B cell (primary cell): ENCODE measurements around the gene AK4. TPM values are rescaled to one million over a fixed set of nuclear protein-coding genes. Genes with fewer than 3 reads are reported as not detected.

Experiments used
- ATAC-seq: fragments of 200-7000 bp; cut with Tn5 transposase; one replicate; pipeline ENCODE4 v1.10.0; 2021; ENCODE audit warnings: low read depth, mild to moderate bottlenecking, moderate number of reproducible peaks, moderate library complexity
- CTCF ChIA-PET: fragments of 350-600 bp; sonication (Branson Sonifier 250); formaldehyde crosslinking; loops from one replicate; lab custom pipeline; 2021; ENCODE audit warnings: antibody characterized with exemption, inconsistent platforms; lab: Charles Lee
- POLR2A ChIA-PET: fragments of 350-600 bp; sonication (Branson Sonifier 250); formaldehyde crosslinking; loops from one replicate; lab custom pipeline; 2021; ENCODE audit warnings: antibody characterized with exemption; lab: Charles Lee
- DNase-seq: peaks from one replicate; pipeline ENCODE4 v3.0.0; 2013
- H2AFZ ChIP-seq: 2 replicates; pipeline ENCODE4 v1.6.1; 2012; ENCODE audit warnings: mild to moderate bottlenecking, low read depth, low read length; ENCODE audit not compliant: insufficient read depth, poor library complexity, severe bottlenecking
- H3K27ac ChIP-seq, 2 donors: 1 replicate in 1 of 2; 2 replicates in 1 of 2; pipeline ENCODE4 v1.5.1; 2012 to 2013; ENCODE audit warnings: low read length in 2 of 2, mild to moderate bottlenecking in 2 of 2, moderate library complexity in 1 of 2
- H3K27me3 ChIP-seq, 4 experiments: fragments of 200-600 bp in 1 of 4; sonication (generic) in 1 of 4; replicated peaks in 1 of 4; 1 replicate in 2 of 4; 2 replicates in 2 of 4; pipeline versions ENCODE4 v1.6.1 to v1.7.0; 2013 to 2016; ENCODE audit warnings: low read length in 3 of 4, mild to moderate bottlenecking in 2 of 4, mixed read lengths in 1 of 4, moderate library complexity in 1 of 4; ENCODE audit not compliant: insufficient read depth in 4 of 4, control insufficient read depth in 3 of 4; ENCODE audit errors: control extremely low read depth in 1 of 4
- H3K36me3 ChIP-seq, 2 experiments: replicated peaks in 1 of 2; 1 replicate in 1 of 2; 2 replicates in 1 of 2; pipeline versions ENCODE4 v1.6.1 to v1.7.1; 2013; ENCODE audit warnings: low read length in 1 of 2; ENCODE audit not compliant: insufficient read depth in 2 of 2, control insufficient read depth in 1 of 2; ENCODE audit errors: control extremely low read depth in 1 of 2, extremely low read depth in 1 of 2
- H3K4me1 ChIP-seq, 2 donors: fragments of 200-600 bp in 1 of 2; sonication (generic) in 1 of 2; 1 replicate in 1 of 2; 2 replicates in 1 of 2; pipeline versions ENCODE4 v1.5.1 to v1.6.1; 2013 to 2017; ENCODE audit warnings: low read length in 2 of 2; ENCODE audit not compliant: control insufficient read depth in 2 of 2, insufficient read depth in 2 of 2
- H3K4me2 ChIP-seq: replicated peaks from 2 replicates; pipeline ENCODE3; 2012; ENCODE audit warnings: mild to moderate bottlenecking, low read depth, low read length; ENCODE audit not compliant: poor library complexity, severe bottlenecking
- H3K4me3 ChIP-seq, 5 experiments: fragments of 200-600 bp in 1 of 5; sonication (generic) in 1 of 5; 1 replicate in 3 of 5; 2 replicates in 2 of 5; pipeline versions ENCODE4 v1.5.1 to v1.7.0; 2011 to 2016; ENCODE audit warnings: low read length in 4 of 5, mild to moderate bottlenecking in 4 of 5, low read depth in 2 of 5, control low read depth in 1 of 5, moderate library complexity in 1 of 5; ENCODE audit not compliant: insufficient read depth in 1 of 5; ENCODE audit errors: control extremely low read depth in 1 of 5, extremely low read depth in 1 of 5
- H3K79me2 ChIP-seq: fragments of 200-600 bp; sonication (generic); one replicate; pipeline ENCODE4 v1.6.0; 2016; ENCODE audit warnings: low read length; ENCODE audit not compliant: control insufficient read depth, insufficient read depth
- H3K9ac ChIP-seq: fragments of 200-600 bp; sonication (generic); 2 replicates; pipeline ENCODE4 v1.6.1; 2017; ENCODE audit warnings: mild to moderate bottlenecking, low read length, moderate library complexity
- H3K9me3 ChIP-seq, 3 donors: one replicate each; pipeline versions ENCODE4 v1.6.1 to v1.7.1; 2013; ENCODE audit warnings: low read length in 2 of 3; ENCODE audit not compliant: control insufficient read depth in 2 of 3, insufficient read depth in 1 of 3; ENCODE audit errors: control extremely low read depth in 1 of 3
- H4K20me1 ChIP-seq: 2 replicates; pipeline ENCODE4 v1.6.0; 2012; ENCODE audit warnings: mild to moderate bottlenecking, low read length; ENCODE audit not compliant: insufficient read depth, control insufficient read depth, poor library complexity, severe bottlenecking
- H3K27ac Mint-ChIP-seq: one replicate; pipeline ENCODE4 v1.8.0; 2021; ENCODE audit warnings: mixed read lengths
- H3K27me3 Mint-ChIP-seq: one replicate; pipeline ENCODE4 v1.8.0; 2021; ENCODE audit warnings: mixed read lengths
- H3K4me1 Mint-ChIP-seq: one replicate; pipeline ENCODE4 v1.8.0; 2021; ENCODE audit warnings: mixed read lengths
- H3K4me3 Mint-ChIP-seq: one replicate; pipeline ENCODE4 v1.8.0; 2021; ENCODE audit warnings: mixed read lengths
- H3K9me3 Mint-ChIP-seq: one replicate; pipeline ENCODE4 v1.8.0; 2022; ENCODE audit warnings: mixed read lengths; ENCODE audit not compliant: insufficient read depth
- EZH2 ChIP-seq: IDR thresholded peaks from 2 replicates; pipeline ENCODE4 v1.6.1; 2012; ENCODE audit warnings: borderline replicate concordance, low read depth, mild to moderate bottlenecking, moderate library complexity, low read length; ENCODE audit not compliant: insufficient read depth, poor library complexity, severe bottlenecking
- WGBS: methylation state at CpG from one replicate; pipeline ENCODE4 v1.1.5; 2013; ENCODE audit warnings: missing lambda C conversion rate; ENCODE audit not compliant: insufficient coverage; 5-methylcytosine and 5-hydroxymethylcytosine counted together
- intact Hi-C: fragments of 100-400 bp; cut with micrococcal nuclease; formaldehyde crosslinking; loops from one replicate; pipeline ENCODE4 v1.10.0; 2022
- polyA plus RNA-seq: library from polyadenylated mRNA; depleted of rRNA; stranded (reverse); fragments of >200 nt; gene quantifications from 2 replicates; pipeline ENCODE4 v1.2.3, GENCODE V29; 2012
- total RNA-seq, 2 donors: library from RNA; stranded (reverse); fragments of 120-200 nt in 1 of 2; gene quantifications; 1 replicate in 1 of 2; 2 replicates in 1 of 2; pipeline versions ENCODE4 v1.2.3 to v1.2.4, GENCODE V29; 2013 to 2022
- TF ChIP-seq, protein P1 (sequence below): fragments of 200-600 bp; IDR thresholded peaks from one replicate; pipeline ENCODE4 v1.8.0; 2022; ENCODE audit warnings: antibody characterized with exemption, mild to moderate bottlenecking

The AK4 gene
- total and polyA plus RNA-seq, 2 donors (not counting 1 experiment from before 2014, with no cell fraction given): 0.34 TPM; not detected in 1

GRCh38 chr1:65104854-65105534 lies 43.0 kb upstream of the AK4 start:
- no peak overlapping the region for H2AFZ ChIP-seq
- POLR2A ChIA-PET: no interaction called here

DNA sequence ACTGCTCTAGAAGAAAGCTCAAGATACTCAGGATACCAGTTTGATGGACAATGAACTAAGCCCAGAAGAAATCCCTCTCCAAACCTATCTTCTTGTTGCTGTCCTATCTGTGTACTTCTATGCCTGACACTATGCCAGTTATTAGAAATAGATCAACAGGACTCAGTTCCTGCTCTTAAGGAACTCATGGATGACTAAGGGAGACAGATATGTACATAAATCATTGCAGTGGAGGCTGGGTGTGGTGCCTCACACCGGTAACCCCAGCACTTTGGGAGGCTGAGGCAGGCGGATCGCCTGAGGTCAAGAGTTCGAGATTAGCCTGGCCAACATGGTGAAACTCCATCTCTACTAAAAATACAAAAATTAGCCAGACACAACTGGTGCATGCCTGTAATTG lies 42.4 kb upstream of the AK4 start:
- Histone ChIP-seq H2AFZ (no peak overlapping the region), H3K4me3 (no peak overlapping the region), H3K79me2 (no peaks in the 10 kb centered on the region), H3K27ac (no peak overlapping the region), H3K36me3 (no peaks in the 10 kb centered on the region), H3K4me1 (no peaks in the 10 kb centered on the region), H4K20me1 (no peaks in the 10 kb centered on the region), H3K4me2 (no peak overlapping the region), H3K9me3 (peaks cover 0 to 28% (median 0%) of the 10 kb centered on the region in 3 donors), H3K27me3 (peaks cover 0 to 4% (median under 1%) of the 10 kb centered on the region in 4 experiments), H3K9ac (no peak overlapping the region)
- no peak for TF ChIP-seq EZH2
- TF ChIP-seq, protein P1, sequence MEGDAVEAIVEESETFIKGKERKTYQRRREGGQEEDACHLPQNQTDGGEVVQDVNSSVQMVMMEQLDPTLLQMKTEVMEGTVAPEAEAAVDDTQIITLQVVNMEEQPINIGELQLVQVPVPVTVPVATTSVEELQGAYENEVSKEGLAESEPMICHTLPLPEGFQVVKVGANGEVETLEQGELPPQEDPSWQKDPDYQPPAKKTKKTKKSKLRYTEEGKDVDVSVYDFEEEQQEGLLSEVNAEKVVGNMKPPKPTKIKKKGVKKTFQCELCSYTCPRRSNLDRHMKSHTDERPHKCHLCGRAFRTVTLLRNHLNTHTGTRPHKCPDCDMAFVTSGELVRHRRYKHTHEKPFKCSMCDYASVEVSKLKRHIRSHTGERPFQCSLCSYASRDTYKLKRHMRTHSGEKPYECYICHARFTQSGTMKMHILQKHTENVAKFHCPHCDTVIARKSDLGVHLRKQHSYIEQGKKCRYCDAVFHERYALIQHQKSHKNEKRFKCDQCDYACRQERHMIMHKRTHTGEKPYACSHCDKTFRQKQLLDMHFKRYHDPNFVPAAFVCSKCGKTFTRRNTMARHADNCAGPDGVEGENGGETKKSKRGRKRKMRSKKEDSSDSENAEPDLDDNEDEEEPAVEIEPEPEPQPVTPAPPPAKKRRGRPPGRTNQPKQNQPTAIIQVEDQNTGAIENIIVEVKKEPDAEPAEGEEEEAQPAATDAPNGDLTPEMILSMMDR: no peak
- H3K9me3 Mint-ChIP-seq: peaks cover 2% of the 10 kb centered on the region
- H3K4me3 Mint-ChIP-seq: no peak overlapping the region
- peaks cover 20% of the 10 kb centered on the region for H3K27me3 Mint-ChIP-seq
- H3K4me1 Mint-ChIP-seq: no peaks in the 10 kb centered on the region
- ChIA-PET POLR2A (no interaction called here), CTCF (no interaction called here)
- ATAC-seq (no peak), DNase-seq (no peak)
- WGBS: 100% methylated on average over 3 of the region's 4 CpGs
- intact Hi-C loops: no loop called here
- H3K27ac Mint-ChIP-seq: no peak overlapping the region

More at GRCh38 chr1:65104854-65105534, 43.0 kb upstream of the AK4 start:
- no peak overlapping the region for H3K27ac Mint-ChIP-seq
- TF ChIP-seq EZH2: no peak
- TF ChIP-seq, protein P1: no peak
- Histone ChIP-seq H3K9ac (no peak overlapping the region), H3K4me1 (no peaks in the 10 kb centered on the region), H3K27ac (no peak overlapping the region), H3K4me2 (no peak overlapping the region), H3K36me3 (no peaks in the 10 kb centered on the region), H3K79me2 (no peaks in the 10 kb centered on the region), H3K9me3 (peaks cover 1 to 32% (median 3%) of the 10 kb centered on the region in 3 donors), H3K27me3 (peaks cover 0 to 4% (median under 1%) of the 10 kb centered on the region in 4 experiments), H4K20me1 (no peaks in the 10 kb centered on the region), H3K4me3 (no peak overlapping the region)
- H3K4me1 Mint-ChIP-seq: no peaks in the 10 kb centered on the region
- CTCF ChIA-PET: no interaction called here
- no CpG with 5 or more reads among the region's 1 CpG for WGBS
- ATAC-seq (no peak), DNase-seq (no peak)
- peaks cover 20% of the 10 kb centered on the region for H3K27me3 Mint-ChIP-seq
- intact Hi-C loops: no loop called here
- H3K9me3 Mint-ChIP-seq: no peaks in the 10 kb centered on the region
- H3K4me3 Mint-ChIP-seq: no peak overlapping the region
